CD4-positive, alpha-beta T cell treated with Interleukin-17A for 1 hour (primary cell): ENCODE data around the gene GUCY2F.

Experiments used
- DNase-seq: peaks from one replicate; pipeline ENCODE4 v3.0.0-alpha.2; 2020

Gene GUCY2F

GRCh38 chrX:109481986-109482385 is at the start of gene GUCY2F:
Gene GUCY2F, minus strand, starts transcription at chrX:109482086. Its CDS starts 6,150 bp downstream, at chrX:109475936.
- no peak for DNase-seq

GRCh38 chrX:109519001-109519400 is 37.1 kb upstream of the GUCY2F start:
- no peak for DNase-seq

- DNase-seq: no peak
These were observed 29.2 kb upstream of the GUCY2F start for GRCh38 chrX:109511113-109511512.

- DNase-seq: no peak
These were observed 27.0 kb upstream of the GUCY2F start for GRCh38 chrX:109508915-109509314.

GRCh38 chrX:109501176-109501575 is 19.3 kb upstream of the GUCY2F start:
- no peak for DNase-seq

GRCh38 chrX:109498434-109498833 is 16.5 kb upstream of the GUCY2F start:
- no peak for DNase-seq

GRCh38 chrX:109489174-109489573 is 7.3 kb upstream of the GUCY2F start:
- DNase-seq: no peak

GRCh38 chrX:109487640-109488039 is 5.8 kb upstream of the GUCY2F start:
- no peak for DNase-seq

- DNase-seq: peak; percentile 71
These were observed 3.8 kb upstream of the GUCY2F start for GRCh38 chrX:109485470-109486340.

- DNase-seq: no peak
These were observed 3.0 kb upstream of the GUCY2F start for GRCh38 chrX:109484886-109485285.

GRCh38 chrX:109475174-109475891 is 6.6 kb downstream of the GUCY2F start:
- no peak for DNase-seq

GRCh38 chrX:109472939-109473735 is 8.7 kb downstream of the GUCY2F start:
- DNase-seq: no peak

GRCh38 chrX:109464231-109464630 is 17.7 kb downstream of the GUCY2F start:
- no peak for DNase-seq

- DNase-seq: no peak
These were observed 18.1 kb downstream of the GUCY2F start for GRCh38 chrX:109463784-109464183.

GRCh38 chrX:109448282-109448938 is 33.5 kb downstream of the GUCY2F start:
- no peak for DNase-seq

- no peak for DNase-seq
These were observed 40.6 kb downstream of the GUCY2F start for GRCh38 chrX:109441266-109441665.

- DNase-seq: no peak
These were observed 41.4 kb downstream of the GUCY2F start for GRCh38 chrX:109440475-109440874.

- DNase-seq: no peak
These were observed 72.7 kb downstream of the GUCY2F start for GRCh38 chrX:109409181-109409580.

GRCh38 chrX:109403922-109404321 is 78.0 kb downstream of the GUCY2F start:
- no peak for DNase-seq

- DNase-seq: no peak
These were observed 82.1 kb downstream of the GUCY2F start for GRCh38 chrX:109399831-109400230.

- no peak for DNase-seq
These were observed 83.1 kb downstream of the GUCY2F start for GRCh38 chrX:109398833-109399232.

GRCh38 chrX:109398061-109398460 is 83.8 kb downstream of the GUCY2F start:
- DNase-seq: no peak

- no peak for DNase-seq
These were observed 88.0 kb downstream of the GUCY2F start for GRCh38 chrX:109393859-109394258.
